HG03571 (cell line): ENCODE results near the gene MGAT5.

Experiments
- ATAC-seq: cut with Tn5 transposase; IDR thresholded peaks from one replicate; pipeline ENCODE4 v1.9.1; 2021; ENCODE audit not compliant: unreplicated experiment

Gene MGAT5

GRCh38 chr2:134445116-134445515 is 191.2 kb downstream of the MGAT5 start:
- no peak for ATAC-seq

GRCh38 chr2:134445985-134446382 is 192.1 kb downstream of the MGAT5 start:
- ATAC-seq: no peak

- no peak for ATAC-seq
Measured at GRCh38 chr2:134446383-134447017, 192.6 kb downstream of the MGAT5 start.

- no peak for ATAC-seq
Measured at GRCh38 chr2:134447669-134448068, 193.8 kb downstream of the MGAT5 start.

GRCh38 chr2:134448650-134449049 is 194.8 kb downstream of the MGAT5 start:
- ATAC-seq: no peak

- ATAC-seq: no peak
Measured at GRCh38 chr2:134449157-134449556, 195.3 kb downstream of the MGAT5 start.

- no peak for ATAC-seq
Measured at GRCh38 chr2:134449751-134450513, 196.1 kb downstream of the MGAT5 start.

- ATAC-seq: no peak
Measured at GRCh38 chr2:134451347-134451630, 197.4 kb downstream of the MGAT5 start.

GRCh38 chr2:134452042-134452733 is 198.3 kb downstream of the MGAT5 start:
- ATAC-seq: no peak

- ATAC-seq: no peak
Measured at GRCh38 chr2:134453476-134453875, 199.6 kb downstream of the MGAT5 start.

GRCh38 chr2:134453973-134454372 is 200.1 kb downstream of the MGAT5 start:
- ATAC-seq: no peak

GRCh38 chr2:134454426-134454825 is 200.6 kb downstream of the MGAT5 start:
- ATAC-seq: no peak

- no peak for ATAC-seq
Measured at GRCh38 chr2:134454931-134455330, 201.1 kb downstream of the MGAT5 start.

GRCh38 chr2:134455426-134455825 is 201.6 kb downstream of the MGAT5 start:
- ATAC-seq: no peak

- no peak for ATAC-seq
Measured at GRCh38 chr2:134457353-134457752, 203.5 kb downstream of the MGAT5 start.

- ATAC-seq: no peak
Measured at GRCh38 chr2:134457765-134458472, 204.0 kb downstream of the MGAT5 start.

- ATAC-seq: no peak
Measured at GRCh38 chr2:134458473-134458853, 204.6 kb downstream of the MGAT5 start.

GRCh38 chr2:134458950-134459349 is 205.1 kb downstream of the MGAT5 start:
- ATAC-seq: no peak

GRCh38 chr2:134459706-134460406 is 206.0 kb downstream of the MGAT5 start:
- ATAC-seq: no peak

- ATAC-seq: peak; percentile 80
Measured at GRCh38 chr2:134460583-134460998, 206.7 kb downstream of the MGAT5 start.

- no peak for ATAC-seq
Measured at GRCh38 chr2:134461511-134461910, 207.6 kb downstream of the MGAT5 start.
